DOHH2 (cell line): ENCODE results near the gene C1S.

ENCODE experiments used
- EZH2phosphoT487 ChIP-seq: fragments of 200-600 bp; sonication (generic); IDR thresholded peaks from 2 replicates; pipeline ENCODE4 v1.6.1; 2017; ENCODE audit warnings: borderline replicate concordance, mild to moderate bottlenecking, antibody characterized with exemption, low read length, moderate library complexity, mixed read lengths
- TF ChIP-seq, protein P1 (sequence below): fragments of 200-600 bp; sonication (generic); IDR thresholded peaks from one replicate; pipeline ENCODE4 v1.5.1; 2014; ENCODE audit warnings: antibody characterized with exemption, mild to moderate bottlenecking, low read depth, low read length; ENCODE audit not compliant: poor library complexity, severe bottlenecking

DNA sequence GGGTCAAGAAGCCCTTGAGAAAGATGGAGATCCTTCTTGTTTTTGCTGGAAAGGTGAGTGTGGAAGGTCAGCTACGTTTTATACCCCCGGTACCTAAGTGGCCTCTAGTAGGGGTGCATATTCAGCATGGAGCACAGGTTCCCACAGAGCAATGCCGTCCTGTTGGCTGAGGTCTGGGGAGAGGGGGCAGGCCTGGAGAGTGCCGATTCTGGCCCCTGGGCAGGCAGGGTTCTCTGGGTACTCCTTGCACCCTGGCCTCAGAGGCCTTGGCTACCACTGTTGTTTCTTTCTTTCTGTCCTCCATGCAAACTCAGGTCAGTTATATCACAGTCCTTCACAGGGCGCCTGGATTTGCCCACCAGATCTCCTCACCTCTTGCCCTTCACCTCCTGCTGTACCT, 59.6 kb downstream of the C1S start:
- TF ChIP-seq EZH2phosphoT487, result no peak
- TF ChIP-seq, protein P1, sequence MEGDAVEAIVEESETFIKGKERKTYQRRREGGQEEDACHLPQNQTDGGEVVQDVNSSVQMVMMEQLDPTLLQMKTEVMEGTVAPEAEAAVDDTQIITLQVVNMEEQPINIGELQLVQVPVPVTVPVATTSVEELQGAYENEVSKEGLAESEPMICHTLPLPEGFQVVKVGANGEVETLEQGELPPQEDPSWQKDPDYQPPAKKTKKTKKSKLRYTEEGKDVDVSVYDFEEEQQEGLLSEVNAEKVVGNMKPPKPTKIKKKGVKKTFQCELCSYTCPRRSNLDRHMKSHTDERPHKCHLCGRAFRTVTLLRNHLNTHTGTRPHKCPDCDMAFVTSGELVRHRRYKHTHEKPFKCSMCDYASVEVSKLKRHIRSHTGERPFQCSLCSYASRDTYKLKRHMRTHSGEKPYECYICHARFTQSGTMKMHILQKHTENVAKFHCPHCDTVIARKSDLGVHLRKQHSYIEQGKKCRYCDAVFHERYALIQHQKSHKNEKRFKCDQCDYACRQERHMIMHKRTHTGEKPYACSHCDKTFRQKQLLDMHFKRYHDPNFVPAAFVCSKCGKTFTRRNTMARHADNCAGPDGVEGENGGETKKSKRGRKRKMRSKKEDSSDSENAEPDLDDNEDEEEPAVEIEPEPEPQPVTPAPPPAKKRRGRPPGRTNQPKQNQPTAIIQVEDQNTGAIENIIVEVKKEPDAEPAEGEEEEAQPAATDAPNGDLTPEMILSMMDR, result no peak
